GM18505 (cell line): ENCODE measurements around the gene SEMA7A.
"Not testable (repeated sequence)": the region's sequence is repeated elsewhere in the genome, so short reads cannot be mapped to it uniquely, and the experiment has no call there.

Experiments
- ATAC-seq: cut with Tn5 transposase; IDR thresholded peaks from one replicate; pipeline ENCODE4 v1.9.1; 2021; ENCODE audit not compliant: unreplicated experiment
- POLR2A ChIP-seq: IDR thresholded peaks from 4 replicates; pipeline ENCODE4 v1.6.1; 2011; ENCODE audit warnings: borderline replicate concordance; ENCODE audit not compliant: insufficient read depth, insufficient read length; ENCODE audit errors: extremely low read depth

The SEMA7A gene

DNA sequence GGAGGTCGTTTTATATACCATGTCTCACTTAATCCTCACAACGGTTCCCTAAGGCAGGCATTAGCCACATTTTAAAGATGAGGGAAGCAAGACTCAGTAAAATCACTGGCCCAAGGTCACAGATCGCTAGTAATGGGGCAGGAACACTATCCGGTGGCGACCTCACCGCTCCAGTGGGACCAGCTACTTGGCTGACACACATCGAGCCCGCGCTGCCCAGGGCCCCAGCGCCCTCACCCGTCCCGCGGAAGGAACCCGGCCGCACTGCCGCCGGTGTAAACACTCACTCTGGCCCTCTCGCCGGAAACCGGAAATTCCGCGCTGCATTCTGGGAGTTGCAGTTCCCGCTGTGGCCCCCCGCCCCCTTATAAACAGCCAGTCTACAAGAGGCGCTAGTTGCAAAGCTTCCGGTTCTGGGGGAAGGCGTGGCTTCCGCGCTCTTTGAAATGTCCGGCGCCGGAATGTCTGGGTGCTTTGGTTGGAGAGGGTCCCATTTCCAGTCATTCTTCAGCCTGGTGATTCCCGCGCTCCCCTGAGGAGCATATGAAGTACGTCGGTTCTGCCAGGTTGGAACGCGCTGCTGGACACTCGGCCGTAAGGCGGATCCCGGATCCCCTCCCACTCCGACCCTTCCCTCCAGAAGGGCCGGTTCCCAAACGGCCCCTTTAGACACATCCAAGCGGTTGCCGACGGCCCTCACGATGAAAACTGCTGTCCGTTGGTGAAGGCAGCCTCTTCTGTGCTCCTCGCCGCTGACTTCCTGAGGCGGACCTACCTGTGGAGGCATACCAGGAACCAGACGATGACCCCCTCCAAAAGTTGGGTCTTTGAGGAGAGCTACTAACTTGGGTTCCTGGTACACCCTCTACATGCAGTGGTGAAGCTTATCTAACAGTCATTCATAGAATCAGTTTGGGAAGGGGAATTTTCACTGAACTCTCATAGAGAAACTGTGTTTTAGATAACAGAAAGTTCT, 27.4 kb upstream of the SEMA7A start, which contains the start of gene UBL7:
Gene UBL7, minus strand, starts transcription at position 290 of the 976 bp plus-strand sequence. CDS start 2,293 bp downstream, outside the sequence.
- ATAC-seq, result peak; percentile 81
- peak; percentile 98 for TF ChIP-seq POLR2A

DNA sequence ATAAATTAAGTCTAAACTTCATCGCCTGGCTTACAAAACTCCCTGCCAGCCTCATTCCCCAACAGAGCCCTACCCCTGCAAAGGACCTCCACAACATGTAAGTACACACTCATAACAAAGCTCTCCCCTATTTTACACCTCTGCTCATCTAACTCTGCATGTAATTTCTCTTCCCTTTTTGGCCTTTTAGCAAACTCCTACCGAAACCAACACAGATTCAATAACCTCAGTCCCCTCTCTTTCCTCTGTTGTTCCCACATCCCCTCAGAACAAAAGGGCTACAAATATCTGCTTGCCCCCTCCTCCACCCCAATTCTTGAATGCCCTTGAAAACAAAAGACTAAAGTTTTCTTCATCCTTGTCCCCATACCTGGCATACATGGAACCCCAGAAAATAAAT, 26.5 kb upstream of the SEMA7A start:
- peak; percentile 31 for ATAC-seq
- no peak for TF ChIP-seq POLR2A

DNA sequence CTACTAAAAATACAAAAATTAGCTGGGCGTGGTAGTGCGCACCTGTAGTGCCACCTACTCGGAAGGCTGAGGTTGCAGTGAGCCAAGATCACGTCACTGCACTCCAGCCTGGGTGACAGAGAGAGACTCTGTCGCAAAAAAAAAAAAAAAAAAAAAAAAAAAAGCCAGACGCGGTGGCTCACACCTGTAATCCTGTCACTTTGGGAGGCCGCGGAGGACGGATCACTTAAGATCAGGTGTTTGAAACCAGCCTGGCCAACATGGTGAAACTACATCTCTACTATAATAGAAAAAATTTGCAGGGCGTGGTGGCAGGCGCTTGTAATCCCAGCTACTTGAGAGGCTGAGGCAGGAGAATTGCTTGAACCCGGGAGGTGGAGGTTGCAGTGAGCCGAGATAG, 26.0 kb upstream of the SEMA7A start:
- not testable (repeated sequence) for ATAC-seq

DNA sequence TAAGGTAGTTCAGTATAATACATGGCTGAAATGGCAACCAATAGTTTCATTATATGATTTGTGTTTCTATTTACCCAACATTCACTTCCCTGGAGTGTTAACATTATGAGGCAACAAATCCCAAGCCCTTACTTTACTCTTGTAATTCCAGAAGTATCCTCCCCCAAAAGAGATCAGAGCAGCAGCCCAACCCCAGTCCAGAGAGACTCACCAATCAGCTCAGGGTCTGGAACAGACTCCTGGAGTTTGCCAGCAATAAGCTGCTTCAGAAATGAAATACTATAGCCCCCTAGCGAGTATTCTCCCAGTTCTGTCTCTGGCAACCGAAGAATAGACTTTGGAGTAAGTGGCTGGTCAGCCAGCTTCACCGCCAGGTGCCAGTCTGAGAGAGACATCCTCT, 24.7 kb upstream of the SEMA7A start:
- ATAC-seq, result no peak
- TF ChIP-seq POLR2A, result no peak

DNA sequence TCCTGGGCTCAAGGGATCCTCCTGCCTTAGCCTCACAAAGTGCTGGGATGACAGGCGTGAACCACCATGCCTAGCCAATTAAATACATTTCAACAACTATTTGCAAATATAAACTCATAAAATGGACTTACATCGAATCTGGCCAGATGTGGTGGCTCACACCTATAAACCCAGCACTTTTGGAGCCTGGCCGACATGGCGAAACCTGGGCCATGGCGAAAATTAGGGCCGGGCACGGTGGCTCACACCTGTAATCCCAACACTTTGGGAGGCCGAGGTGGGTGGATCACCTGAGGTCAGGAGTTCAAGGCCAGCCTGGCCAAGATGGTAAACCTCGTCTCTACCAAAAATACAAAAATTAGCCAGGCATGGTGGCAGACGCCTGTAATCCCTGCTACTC, 23.3 kb upstream of the SEMA7A start:
- ATAC-seq, result not testable (repeated sequence)

DNA sequence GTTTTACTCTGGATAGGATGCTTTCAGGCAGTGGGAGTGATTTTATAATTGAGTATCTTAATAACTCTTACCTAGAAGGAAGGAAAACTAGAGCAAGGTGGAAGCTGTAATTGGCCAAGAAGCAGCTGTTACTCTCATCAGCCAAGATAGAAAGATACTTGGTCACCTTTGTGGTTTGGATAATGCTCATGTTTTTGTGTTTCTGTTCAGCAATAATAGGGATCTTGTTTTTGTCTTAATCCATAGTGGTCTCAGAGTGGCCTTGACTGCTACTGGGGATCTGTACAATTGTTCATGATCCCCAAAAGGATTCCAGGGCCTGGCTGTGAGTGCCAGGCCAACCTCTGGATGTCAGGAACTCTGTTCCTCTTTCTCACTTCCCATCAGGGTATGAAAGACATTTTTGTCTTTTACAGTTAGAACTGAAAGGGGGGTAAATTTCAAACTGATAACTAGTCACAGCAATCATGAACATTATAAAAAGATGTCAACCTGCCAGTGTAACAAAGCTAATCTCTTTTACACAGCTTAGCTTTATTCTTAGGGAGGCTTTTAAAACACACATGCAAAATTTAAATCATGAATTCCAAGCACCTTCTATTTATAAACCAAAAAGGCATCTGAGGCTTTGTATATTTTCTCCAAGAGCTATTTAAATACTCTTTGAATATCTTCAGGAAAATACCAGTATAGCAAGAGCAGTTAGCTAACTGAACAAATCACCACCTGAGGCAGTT, 21.2 kb upstream of the SEMA7A start:
- TF ChIP-seq POLR2A, result no peak
- no peak for ATAC-seq

DNA sequence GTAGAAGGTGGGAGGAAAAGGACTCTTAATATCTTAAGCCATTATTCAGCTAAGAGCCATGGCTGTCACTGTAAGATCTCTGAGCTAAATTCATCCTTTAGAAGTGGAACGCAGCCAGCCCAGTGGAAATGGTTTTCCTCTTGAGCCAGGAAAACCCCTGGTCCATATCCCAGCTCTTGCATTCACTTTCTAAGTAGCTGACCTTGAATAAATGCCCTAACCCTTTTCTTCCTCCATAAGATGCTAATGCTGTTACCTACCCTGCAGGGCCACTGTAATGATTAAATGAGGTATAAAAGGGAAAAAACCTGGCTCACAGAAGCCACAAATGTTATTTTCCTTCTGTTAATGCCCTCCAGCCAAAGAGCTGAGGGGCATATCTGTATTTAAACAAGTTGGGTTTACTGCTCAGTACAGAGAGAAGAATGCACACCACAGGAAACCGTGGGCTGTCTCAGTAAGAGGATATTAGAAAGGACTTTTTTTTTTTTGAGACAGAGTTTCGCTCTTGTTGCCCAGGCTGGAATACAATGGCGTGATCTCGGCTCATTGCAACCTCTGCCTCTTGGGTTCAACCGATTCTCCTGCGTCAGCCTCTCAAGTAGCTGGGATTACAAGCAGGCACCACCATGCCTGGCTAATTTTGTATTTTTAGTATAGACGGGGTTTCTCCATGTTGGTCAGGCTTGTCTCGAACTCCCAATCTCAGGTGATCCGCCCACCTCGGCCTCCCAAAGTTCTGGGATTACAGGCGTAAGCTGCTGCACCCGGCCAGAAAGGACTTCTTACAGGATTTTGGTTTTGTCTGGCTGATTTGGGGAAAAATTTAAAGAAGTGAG, 20.4 kb upstream of the SEMA7A start:
- no peak for TF ChIP-seq POLR2A
- ATAC-seq, result no peak

DNA sequence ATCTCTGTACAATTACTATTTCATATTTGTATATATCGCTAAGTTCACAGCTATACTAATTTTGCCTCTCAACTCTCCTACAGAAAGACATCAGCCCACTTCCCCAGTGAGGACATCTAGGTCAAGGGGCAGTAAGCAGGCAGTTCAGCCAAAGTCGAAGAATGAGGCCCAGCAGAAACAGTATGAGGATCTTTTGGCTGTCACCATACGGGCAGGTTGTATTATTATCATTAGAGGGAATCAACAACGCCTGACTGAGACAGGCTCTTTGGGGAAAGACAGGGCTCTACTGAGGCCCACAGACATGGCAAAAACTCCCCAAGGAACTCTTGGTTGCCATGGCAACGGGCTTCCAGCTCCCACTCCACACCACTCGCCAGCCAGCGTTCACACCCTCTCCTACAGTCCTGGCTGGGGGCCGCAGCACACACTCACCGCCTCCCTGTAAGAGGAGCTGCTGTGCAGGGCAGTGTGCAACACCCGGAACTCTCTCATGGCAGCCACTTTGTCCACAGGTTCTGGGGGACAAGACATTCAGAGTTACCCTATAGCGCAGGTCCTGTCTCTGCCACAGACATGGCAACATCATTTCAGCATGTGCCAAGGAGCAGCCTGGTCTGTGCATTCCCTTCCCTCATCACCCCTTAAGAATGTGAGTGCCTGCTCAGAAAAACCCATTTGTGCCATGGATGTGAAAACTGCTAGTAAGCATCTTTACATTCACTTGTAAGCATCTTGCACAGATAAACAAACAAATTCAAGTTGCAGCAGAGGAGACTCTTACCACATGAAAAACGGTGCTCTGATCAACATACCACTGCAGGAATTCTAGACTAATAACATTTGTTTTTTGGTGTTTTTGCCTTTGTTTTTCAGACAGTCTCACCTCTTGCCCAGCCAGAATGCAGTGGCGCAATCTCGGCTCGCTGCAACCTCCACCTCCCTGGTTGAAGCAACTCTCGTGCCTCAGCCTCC, 18.4 kb upstream of the SEMA7A start:
- ATAC-seq, result no peak
- TF ChIP-seq POLR2A, result no peak

DNA sequence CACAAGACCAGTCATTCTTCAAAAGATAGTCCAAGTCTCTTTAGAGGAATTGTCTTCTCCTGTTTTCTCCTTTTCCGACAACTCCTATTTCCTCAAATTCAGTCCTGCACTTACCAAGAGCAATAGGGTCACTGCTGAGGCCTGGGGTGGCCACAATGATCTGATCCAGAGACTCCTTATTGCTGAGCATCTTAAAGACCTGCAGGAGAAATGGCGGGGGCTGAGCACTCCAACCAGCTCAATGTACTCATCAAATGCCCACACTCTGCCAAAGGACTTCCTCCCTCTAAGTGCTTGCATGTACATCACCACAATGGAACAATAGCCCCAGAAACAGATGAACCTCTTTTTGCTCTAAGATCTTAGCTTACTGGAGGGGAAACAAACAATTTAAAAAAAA, 17.6 kb upstream of the SEMA7A start:
- no peak for TF ChIP-seq POLR2A
- no peak for ATAC-seq

DNA sequence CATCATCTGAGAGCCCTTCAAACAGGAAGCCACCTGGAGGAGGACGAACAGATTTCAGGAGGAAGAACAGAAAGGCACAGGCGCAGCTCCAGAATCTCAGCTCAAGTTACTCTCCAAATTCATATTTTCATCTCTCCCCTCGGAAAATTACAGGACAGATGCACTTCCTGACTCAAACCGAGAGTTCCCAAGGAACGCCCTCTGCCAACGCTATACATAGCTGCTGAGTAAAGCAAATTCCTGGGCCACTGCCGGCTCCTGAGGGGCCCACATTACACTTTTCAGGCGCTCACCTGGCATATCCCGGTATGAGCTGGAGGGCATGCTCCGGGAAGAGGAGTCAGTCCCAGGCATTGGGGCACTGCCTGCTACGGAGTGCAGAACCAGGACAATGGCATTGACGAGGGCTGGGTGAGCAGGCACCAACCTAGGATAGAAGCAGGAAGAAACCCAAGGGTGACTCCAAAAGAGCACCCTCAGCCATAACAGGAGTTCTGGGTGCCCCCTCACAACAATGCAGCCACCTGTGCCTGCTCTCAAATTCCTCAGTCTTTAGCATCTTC, 16.0 kb upstream of the SEMA7A start:
- no peak for TF ChIP-seq POLR2A
- ATAC-seq, result no peak

DNA sequence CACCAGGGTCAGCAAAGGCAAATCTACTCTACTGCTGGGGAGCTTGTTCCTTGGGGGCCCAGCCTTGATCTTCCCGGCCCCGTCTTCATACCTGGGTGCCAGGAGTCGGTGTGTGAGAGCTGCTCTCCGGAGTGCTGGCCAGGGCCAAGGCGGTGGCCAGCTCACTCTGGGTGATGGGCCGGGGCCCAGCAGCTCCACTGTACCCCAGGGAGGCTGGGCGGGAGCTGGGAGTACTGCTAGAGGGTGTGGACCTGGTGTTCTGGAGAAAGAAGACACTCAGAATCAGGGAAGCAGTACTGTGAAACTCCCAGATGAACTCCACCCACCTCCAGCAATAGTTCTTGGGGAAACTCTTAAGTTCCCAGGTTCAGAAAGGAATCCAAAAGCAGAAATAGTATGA, 15.3 kb upstream of the SEMA7A start:
- ATAC-seq, result no peak
- TF ChIP-seq POLR2A, result no peak
